HG03457 (cell line): ENCODE measurements around the gene ACSS1.
A peak's percentile ranks its signal among the peaks of the same experiment; 100 is the strongest.

Experiments
- ATAC-seq: cut with Tn5 transposase; IDR thresholded peaks from one replicate; pipeline ENCODE4 v1.9.1; 2021; ENCODE audit warnings: moderate number of reproducible peaks; ENCODE audit not compliant: unreplicated experiment

ACSS1 gene

GRCh38 chr20:25048519-25048952 lies 9.4 kb downstream of the ACSS1 start:
- ATAC-seq, result no peak

GRCh38 chr20:25047766-25048165 lies 10.2 kb downstream of the ACSS1 start:
- no peak for ATAC-seq

GRCh38 chr20:25046736-25047666 lies 10.9 kb downstream of the ACSS1 start:
- no peak for ATAC-seq

- ATAC-seq, result no peak
Measured at GRCh38 chr20:25046181-25046641, 11.7 kb downstream of the ACSS1 start.

DNA sequence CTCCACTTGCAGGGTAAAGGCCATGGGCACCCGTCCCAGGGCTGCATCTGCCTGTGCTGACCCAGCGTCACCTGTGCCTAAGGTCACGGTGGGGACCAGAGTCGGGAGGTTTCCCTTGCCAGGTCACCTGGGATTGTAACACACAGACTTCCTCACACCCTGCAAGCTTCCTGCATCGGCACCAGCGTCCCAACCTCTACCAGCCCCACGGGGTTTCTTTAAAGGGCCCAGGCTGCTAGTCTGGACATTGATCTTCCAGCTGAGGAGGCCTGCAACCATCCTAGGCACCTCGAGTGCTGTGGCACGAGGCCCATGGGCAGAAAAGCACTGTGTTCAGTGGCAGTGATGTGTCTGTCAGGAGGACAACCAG lies 12.6 kb downstream of the ACSS1 start:
- ATAC-seq, result no peak

DNA sequence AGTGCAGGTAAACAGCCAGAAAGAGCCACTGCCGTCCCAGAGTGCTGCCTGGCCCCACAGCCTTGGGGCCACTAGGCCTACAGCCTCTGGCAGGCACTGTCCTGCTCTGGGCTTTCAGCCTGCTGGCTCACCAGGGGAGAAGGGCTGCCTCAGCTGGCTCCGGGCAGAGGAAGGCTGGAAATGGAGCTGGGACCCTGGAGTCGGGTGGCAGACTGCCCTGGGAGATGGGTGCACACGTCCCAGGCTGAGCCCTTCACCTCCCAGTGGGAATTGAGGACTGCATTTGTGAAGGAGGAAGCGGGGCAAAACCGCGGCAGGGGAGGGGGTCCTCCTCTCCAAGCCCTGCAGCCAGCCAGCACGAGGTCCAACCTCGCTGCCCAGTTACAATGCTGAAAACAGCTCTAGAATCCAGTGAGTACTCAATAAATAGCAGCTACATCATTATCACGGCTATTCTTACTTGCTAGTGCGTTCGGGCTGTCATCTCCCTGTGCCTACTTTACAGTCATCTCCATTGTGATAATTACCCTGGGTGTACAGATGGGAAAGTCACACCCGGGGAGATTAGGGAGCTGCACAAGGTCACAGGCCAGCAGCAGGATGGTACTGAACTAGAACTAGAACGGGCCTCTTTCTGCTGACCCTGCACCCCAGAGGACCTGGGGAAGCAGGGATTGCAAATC lies 13.1 kb downstream of the ACSS1 start:
- ATAC-seq, result no peak

DNA sequence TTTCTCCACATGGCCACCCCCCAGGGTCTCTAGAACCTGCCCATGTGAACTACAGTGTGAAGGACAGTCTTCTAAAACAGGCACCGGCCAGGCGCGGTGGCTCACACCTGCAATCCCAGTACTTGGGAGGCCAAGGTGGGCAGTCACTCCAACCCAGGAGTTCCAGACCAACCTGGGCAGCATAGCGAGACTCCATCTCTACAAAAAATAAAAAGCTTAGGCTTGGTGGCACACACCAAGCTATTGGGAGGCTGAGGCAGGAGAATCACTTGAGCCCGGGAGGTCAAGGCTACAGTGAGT lies 13.7 kb downstream of the ACSS1 start:
- ATAC-seq, result no peak

DNA sequence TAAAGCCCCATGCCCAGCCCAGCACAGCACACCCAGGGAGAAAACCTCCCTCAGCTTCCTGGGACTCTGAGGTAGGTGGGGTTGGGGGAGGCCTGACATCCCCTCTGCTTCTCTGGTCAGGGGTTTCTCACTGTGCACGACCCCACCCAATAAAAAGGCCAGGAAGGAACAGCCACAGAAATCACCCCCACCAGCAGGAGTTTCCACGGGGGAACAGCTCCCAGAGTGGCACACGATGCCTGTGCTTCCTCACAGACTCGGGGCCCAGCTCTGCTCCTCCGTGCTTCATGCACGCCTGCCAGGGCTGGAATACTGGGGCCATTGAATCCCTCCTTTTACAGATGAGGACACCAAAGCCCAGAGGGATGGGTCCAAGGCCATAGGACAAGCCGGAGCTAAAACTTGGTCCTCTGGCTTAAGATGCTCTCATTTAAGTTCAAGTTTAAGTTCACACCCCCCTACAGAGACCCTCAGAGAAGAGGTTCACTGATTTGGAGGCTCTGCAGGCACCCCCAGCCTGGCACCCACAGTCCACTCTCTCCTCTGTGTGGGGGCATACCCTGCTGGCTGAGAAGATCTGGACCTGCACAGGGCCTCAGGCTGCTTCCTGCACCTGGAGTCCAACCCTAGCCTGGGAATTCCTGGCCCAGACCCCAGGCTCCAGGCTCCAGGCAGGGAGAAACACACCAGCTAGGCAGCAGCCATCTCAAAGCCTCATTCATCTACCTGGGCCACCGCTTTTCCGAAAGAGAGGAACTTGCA lies 14.3 kb downstream of the ACSS1 start:
- ATAC-seq, result no peak

GRCh38 chr20:25042531-25043498 lies 15.1 kb downstream of the ACSS1 start:
- ATAC-seq, result peak; percentile 91

GRCh38 chr20:25041813-25042530 lies 16.0 kb downstream of the ACSS1 start:
- ATAC-seq, result no peak

GRCh38 chr20:25040438-25040831 lies 17.5 kb downstream of the ACSS1 start:
- no peak for ATAC-seq

- no peak for ATAC-seq
Measured at GRCh38 chr20:25039697-25040437, 18.1 kb downstream of the ACSS1 start.

- no peak for ATAC-seq
Measured at GRCh38 chr20:25038591-25039015, 19.3 kb downstream of the ACSS1 start.

DNA sequence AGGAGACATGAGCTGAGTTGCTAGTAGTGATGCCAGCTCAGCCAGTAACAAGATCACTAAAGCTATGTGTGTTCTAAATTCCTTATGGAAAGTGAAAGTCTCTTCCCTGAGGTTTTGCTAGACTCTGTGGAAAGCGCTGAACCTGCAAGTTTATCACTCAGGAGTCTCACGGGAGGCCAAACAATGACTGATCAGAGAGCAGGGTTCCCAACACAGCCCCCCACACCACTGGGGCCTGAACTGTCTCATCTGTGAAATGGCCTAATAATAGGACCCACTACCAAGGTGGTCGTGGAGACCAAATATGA lies 19.9 kb downstream of the ACSS1 start:
- ATAC-seq, result no peak

DNA sequence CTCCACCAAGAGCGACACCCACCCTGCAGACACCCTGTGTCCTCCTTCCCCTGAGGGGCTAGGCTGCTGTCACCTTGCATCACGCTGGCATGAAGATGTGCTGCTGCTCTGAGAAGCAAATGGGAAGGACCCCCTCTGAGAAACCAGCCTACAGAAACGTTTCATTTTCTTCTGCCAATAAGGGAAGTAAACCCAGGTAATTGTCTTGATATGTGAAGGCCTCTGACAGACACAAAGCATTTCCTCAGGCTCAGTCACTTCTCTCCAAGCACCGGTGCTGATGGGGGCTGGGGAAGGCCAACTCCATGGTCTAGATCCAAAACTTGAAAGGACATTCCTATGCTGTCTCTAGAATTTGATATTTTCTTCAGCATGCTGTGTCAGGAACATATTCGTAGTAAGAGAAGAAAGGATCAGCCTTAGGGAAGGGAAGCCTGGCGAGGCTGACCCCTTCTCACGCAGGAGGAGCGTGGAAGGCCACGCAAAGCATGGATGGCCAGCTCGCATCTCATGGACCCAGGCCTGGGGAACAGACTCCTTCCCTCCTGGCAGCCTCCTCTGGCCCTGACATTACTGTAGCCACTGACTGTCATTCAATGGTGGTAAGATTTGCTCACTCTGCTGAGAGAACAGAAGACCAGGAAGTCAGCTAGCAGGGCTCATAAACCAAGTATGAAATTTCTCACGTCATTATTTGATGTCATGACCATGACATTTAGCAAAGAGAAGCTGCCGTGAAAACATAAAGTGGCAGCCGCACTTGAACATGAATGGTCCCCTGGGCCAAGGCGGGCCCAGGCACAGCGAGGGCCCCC lies 20.4 kb downstream of the ACSS1 start:
- ATAC-seq, result no peak

- no peak for ATAC-seq
Measured at GRCh38 chr20:25036331-25036936, 21.5 kb downstream of the ACSS1 start.

DNA sequence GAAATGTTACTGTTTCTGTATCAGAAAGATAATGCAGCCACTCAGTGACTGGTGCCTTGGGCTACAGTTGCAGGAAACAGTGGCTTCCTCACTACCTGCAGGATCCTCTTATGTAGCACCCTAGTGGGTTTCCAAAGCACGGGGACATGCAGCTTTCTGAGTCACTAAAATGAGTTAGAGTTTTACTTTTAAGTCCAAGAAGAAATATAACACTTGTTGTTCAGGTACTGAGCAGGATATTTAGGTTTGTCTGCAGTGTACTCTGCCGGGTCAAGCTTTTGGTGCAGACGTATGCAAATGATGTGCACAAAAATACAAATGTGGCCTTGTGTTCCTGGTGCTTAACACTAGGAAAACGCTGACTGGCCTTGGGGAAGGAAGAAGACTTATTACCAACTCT lies 22.0 kb downstream of the ACSS1 start:
- no peak for ATAC-seq

DNA sequence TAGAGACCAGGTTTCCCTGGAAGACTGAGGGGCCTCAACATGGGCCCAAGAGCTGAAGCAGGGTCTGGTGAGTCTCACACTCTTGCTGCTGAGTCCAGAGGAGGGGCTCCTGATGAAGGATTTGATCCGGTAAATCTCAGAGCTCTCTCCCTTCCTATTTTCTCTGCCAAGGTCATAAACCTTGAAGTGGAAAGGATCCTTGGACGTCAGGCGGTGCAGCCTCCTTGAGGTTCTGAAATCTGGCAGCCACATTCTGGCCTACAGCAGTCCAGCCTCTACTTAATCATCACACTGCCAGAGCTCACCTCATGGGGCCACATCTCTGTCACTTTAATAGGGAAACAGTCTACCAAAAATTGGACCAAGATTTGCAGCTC lies 24.0 kb downstream of the ACSS1 start:
- no peak for ATAC-seq
